Ascending aorta (tissue), 2 donors: ENCODE measurements around the gene PYGO1. TPM values are rescaled to one million over a fixed set of nuclear protein-coding genes. Genes with fewer than 3 reads are reported as not detected.

Source experiments
- DNase-seq, 2 donors: peaks; one replicate each; pipeline ENCODE4 v3.0.0-alpha.2; 2019; ENCODE audit warnings: low spot score in 2 of 2
- H3K27ac ChIP-seq, 2 donors: fragments of 200-600 bp; sonication (generic); one replicate each; pipeline ENCODE4 v1.5.1; 2016 to 2017; ENCODE audit warnings: mild to moderate bottlenecking in 1 of 2
- H3K27me3 ChIP-seq: fragments of 200-600 bp; sonication (generic); one replicate; pipeline ENCODE4 v1.5.1; 2017
- H3K36me3 ChIP-seq, 2 donors: fragments of 200-600 bp; sonication (generic); one replicate each; pipeline ENCODE4 v1.5.1; 2016
- H3K4me1 ChIP-seq, 2 donors: fragments of 200-600 bp; sonication (generic); one replicate each; pipeline ENCODE4 v1.5.1; 2016 to 2017; ENCODE audit warnings: mild to moderate bottlenecking in 1 of 2
- H3K4me3 ChIP-seq, 2 donors: fragments of 200-600 bp; sonication (generic); one replicate each; pipeline ENCODE4 v1.5.1; 2016 to 2017; ENCODE audit warnings: mild to moderate bottlenecking in 1 of 2
- H3K9me3 ChIP-seq, 2 donors: fragments of 200-600 bp; sonication (generic); one replicate each; pipeline ENCODE4 v1.5.1; 2016
- CTCF ChIP-seq, 3 experiments: fragments of 200-600 bp in 2 of 3; fragments of 450-650 bp in 1 of 3; sonication (generic) in 2 of 3; IDR thresholded peaks; one replicate each; pipeline ENCODE4 v1.5.1; 2016 to 2019; ENCODE audit warnings: antibody characterized with exemption in 3 of 3, mild to moderate bottlenecking in 1 of 3, moderate library complexity in 1 of 3
- intact Hi-C: fragments of 100-400 bp; cut with DNase I; formaldehyde crosslinking; loops from one replicate; pipeline ENCODE4 v1.15.1; 2023
- total RNA-seq: library from RNA; depleted of rRNA; stranded (reverse); fragments of >200 nt; gene quantifications from one replicate; pipeline ENCODE4 v1.1.0, GENCODE V29; 2016

PYGO1 gene
- total RNA-seq, 1 donor from 2014 or later, result 7.1 TPM

GRCh38 chr15:55528812-55529211 lies 59.3 kb downstream of the PYGO1 start:
- Histone ChIP-seq H3K36me3 (no peaks in the 10 kb centered on the region), H3K4me3 (no peak overlapping the region)
- intact Hi-C loops, result no loop called here

DNA sequence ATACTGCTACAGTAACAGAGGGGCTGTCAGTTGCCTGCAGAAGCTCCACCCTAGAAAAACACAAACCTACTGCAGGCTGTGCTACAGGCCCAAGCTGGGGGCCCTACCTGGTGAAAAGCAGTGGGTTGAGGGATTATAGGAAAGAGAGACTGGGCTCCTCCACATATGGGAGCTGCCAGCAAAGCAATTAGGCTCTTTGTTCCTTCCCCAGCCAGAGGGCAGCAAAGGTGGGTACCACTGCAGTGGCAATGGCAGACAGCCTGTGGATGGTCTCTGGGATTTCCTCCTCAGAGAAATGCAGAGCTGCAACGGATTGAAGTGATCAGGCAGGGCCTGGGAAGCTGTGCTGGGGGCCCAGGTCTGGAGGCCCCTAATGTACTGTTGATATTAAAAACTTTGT lies 61.0 kb downstream of the PYGO1 start:
- H3K27ac ChIP-seq, result no peak overlapping the region
- no peaks in the 10 kb centered on the region for H3K4me1 ChIP-seq
- H3K4me3 ChIP-seq, result no peak overlapping the region
- intact Hi-C loops, result no loop called here
- no peak for TF ChIP-seq CTCF (IDR thresholded peaks at IDR 0.05)
- no peak for DNase-seq
- H3K36me3 ChIP-seq, result no peaks in the 10 kb centered on the region
- H3K27me3 ChIP-seq, result no peaks in the 10 kb centered on the region
- H3K9me3 ChIP-seq, result no peaks in the 10 kb centered on the region

More at GRCh38 chr15:55528812-55529211, 59.3 kb downstream of the PYGO1 start:
- no peak for TF ChIP-seq CTCF (IDR thresholded peaks at IDR 0.05)
- no peak overlapping the region for H3K27ac ChIP-seq
- H3K4me1 ChIP-seq, result no peaks in the 10 kb centered on the region
- H3K9me3 ChIP-seq, result no peaks in the 10 kb centered on the region
- no peaks in the 10 kb centered on the region for H3K27me3 ChIP-seq
- DNase-seq, result no peak

- Histone ChIP-seq H3K4me3 (no peak overlapping the region), H3K9me3 (no peaks in the 10 kb centered on the region), H3K4me1 (no peaks in the 10 kb centered on the region), H3K27ac (no peak overlapping the region), H3K27me3 (no peaks in the 10 kb centered on the region), H3K36me3 (no peaks in the 10 kb centered on the region)
- TF ChIP-seq CTCF (IDR thresholded peaks at IDR 0.05), result peak in 2 of 3 experiments; percentile 8 to 34
- intact Hi-C loops, result no loop called here
- no peak for DNase-seq
These were observed 61.5 kb downstream of the PYGO1 start for GRCh38 chr15:55526559-55527036.

DNA sequence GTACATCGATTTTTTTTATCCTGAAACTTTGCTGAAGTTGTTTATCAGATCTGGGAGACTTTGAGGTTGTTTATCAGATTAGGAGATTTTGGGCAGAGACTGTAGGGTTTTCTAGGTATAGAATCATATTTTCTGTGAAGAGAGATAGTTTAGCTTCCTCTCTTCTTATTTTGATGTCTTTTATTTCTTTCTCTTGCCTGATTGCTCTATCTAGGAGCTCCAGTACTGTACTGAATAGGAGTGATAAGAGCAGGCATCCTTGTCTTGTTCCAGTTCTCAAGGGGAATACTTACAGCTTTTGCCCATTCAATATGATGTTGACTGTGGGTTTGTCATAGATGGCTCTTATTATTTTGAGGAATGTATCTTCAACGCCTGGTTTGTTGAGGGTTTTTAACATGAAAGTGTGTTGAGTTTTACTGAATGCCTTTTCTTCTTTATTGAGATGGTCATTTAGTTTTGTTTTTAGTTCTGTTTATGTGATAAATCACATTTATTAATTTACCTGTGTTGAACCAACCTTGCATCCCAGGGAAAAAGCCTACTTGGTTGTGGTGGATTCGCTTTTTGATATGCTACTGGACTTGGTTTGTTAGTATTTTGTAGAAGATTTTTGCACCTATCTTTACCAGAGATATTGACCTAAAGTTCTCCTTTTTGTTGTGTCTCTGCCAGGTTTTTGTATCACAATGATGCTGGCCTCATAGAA lies 65.2 kb downstream of the PYGO1 start:
- no peaks in the 10 kb centered on the region for H3K9me3 ChIP-seq
- H3K4me3 ChIP-seq, result no peak overlapping the region
- no peak overlapping the region for H3K27ac ChIP-seq
- no peak for TF ChIP-seq CTCF (IDR thresholded peaks at IDR 0.05)
- no peak for DNase-seq
- no peaks in the 10 kb centered on the region for H3K27me3 ChIP-seq
- intact Hi-C loops, result no loop called here
- H3K36me3 ChIP-seq, result no peaks in the 10 kb centered on the region
- no peaks in the 10 kb centered on the region for H3K4me1 ChIP-seq

DNA sequence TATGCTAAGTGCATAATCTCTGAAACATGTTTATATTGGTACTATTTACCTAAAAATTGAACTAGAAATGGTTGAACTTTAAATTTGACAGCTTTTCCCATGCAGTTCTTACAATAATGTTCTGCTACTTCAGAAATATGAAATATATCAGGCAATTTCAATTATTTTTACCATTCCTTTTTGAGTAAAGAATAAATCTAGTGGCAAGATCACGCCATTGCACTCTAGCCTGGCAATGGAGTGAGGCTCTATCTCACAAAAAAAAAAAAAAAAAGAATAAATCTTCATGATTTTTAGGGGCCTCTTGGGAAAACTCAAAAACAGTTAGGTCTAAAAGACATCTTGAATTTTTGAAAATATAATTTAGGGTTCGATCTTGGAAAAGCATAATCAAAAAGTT lies 69.5 kb downstream of the PYGO1 start:
- Histone ChIP-seq H3K4me3 (no peak overlapping the region), H3K4me1 (no peaks in the 10 kb centered on the region), H3K27ac (no peak overlapping the region), H3K36me3 (no peaks in the 10 kb centered on the region), H3K27me3 (no peaks in the 10 kb centered on the region), H3K9me3 (no peaks in the 10 kb centered on the region)
- intact Hi-C loops, result no loop called here
- no peak for DNase-seq
- no peak for TF ChIP-seq CTCF (IDR thresholded peaks at IDR 0.05)
